Pulmonary artery endothelial cell (primary cell): ENCODE data around the gene RGS4. TPM values are rescaled to one million over a fixed set of nuclear protein-coding genes. Genes with fewer than 3 reads are reported as not detected.

Source experiments
- DNase-seq: peaks from one replicate; pipeline ENCODE4 v3.0.0-alpha.2; 2011; ENCODE audit warnings: low read depth, low spot score
- total RNA-seq: library from RNA; depleted of rRNA; stranded (reverse); fragments of >200 nt; gene quantifications from 2 replicates; pipeline ENCODE4 v1.2.3, GENCODE V29; 2014

The RGS4 gene
- total RNA-seq, 1 donor from 2014 or later = 280 TPM

- DNase-seq = no peak
Measured at GRCh38 chr1:163102590-163102989, 33.4 kb downstream of the RGS4 start.

- DNase-seq = no peak
Measured at GRCh38 chr1:163104385-163105099, 35.4 kb downstream of the RGS4 start.

- no peak for DNase-seq
Measured at GRCh38 chr1:163106364-163106987, 37.3 kb downstream of the RGS4 start.

- DNase-seq = no peak
Measured at GRCh38 chr1:163107655-163108054, 38.5 kb downstream of the RGS4 start.

- no peak for DNase-seq
Measured at GRCh38 chr1:163115887-163116286, 46.7 kb downstream of the RGS4 start.

GRCh38 chr1:163119707-163120106 is 50.5 kb downstream of the RGS4 start:
- no peak for DNase-seq

- DNase-seq = no peak
Measured at GRCh38 chr1:163120372-163120771, 51.2 kb downstream of the RGS4 start.

GRCh38 chr1:163124812-163125211 is 55.7 kb downstream of the RGS4 start:
- DNase-seq = no peak

Other genes with a start within 250 kb of the RGS4 start
- gene CCDC190, start 208.2 kb upstream of the RGS4 start, total RNA-seq = 3.8 and 4.0 TPM in 2 replicates
- gene RGS5, start 133.6 kb downstream of the RGS4 start, total RNA-seq = 23.3 and 189 TPM in 2 replicates